GM18519 (cell line): Measurements from ENCODE around the gene ACAP2.
A peak's percentile ranks its signal among the peaks of the same experiment; 100 is the strongest.
"Not testable (repeated sequence)": the region's sequence is repeated elsewhere in the genome, so short reads cannot be mapped to it uniquely, and the experiment has no call there.

ENCODE experiments used
- ATAC-seq: cut with Tn5 transposase; IDR thresholded peaks from one replicate; pipeline ENCODE4 v1.9.1; 2021; ENCODE audit warnings: mild to moderate bottlenecking, moderate library complexity; ENCODE audit not compliant: unreplicated experiment, low FRiP score

The ACAP2 gene

GRCh38 chr3:195442573-195443390 lies at the start of gene ACAP2:
TSS of gene ACAP2 (minus strand) at chr3:195443020. CDS start at chr3:195442847, 173 bp downstream.
- peak; percentile 82 for ATAC-seq

GRCh38 chr3:195475614-195476013 lies 32.8 kb upstream of the ACAP2 start:
- ATAC-seq = no peak

- ATAC-seq = not testable (repeated sequence)
Observed at GRCh38 chr3:195475116-195475515, 32.3 kb upstream of the ACAP2 start.

- no peak for ATAC-seq
Observed at GRCh38 chr3:195468841-195469240, 26.0 kb upstream of the ACAP2 start.

- ATAC-seq = no peak
Observed at GRCh38 chr3:195468391-195468776, 25.6 kb upstream of the ACAP2 start.

- no peak for ATAC-seq
Observed at GRCh38 chr3:195467641-195468390, 25.0 kb upstream of the ACAP2 start.

GRCh38 chr3:195466251-195466650 lies 23.4 kb upstream of the ACAP2 start:
- ATAC-seq = no peak

GRCh38 chr3:195462922-195463321 lies 20.1 kb upstream of the ACAP2 start:
- ATAC-seq = not testable (repeated sequence)

GRCh38 chr3:195462308-195462610 lies 19.4 kb upstream of the ACAP2 start:
- ATAC-seq = no peak

- ATAC-seq = no peak
Observed at GRCh38 chr3:195461594-195462307, 18.9 kb upstream of the ACAP2 start.

- ATAC-seq = no peak
Observed at GRCh38 chr3:195460091-195460713, 17.4 kb upstream of the ACAP2 start.

- ATAC-seq = peak; percentile 69
Observed at GRCh38 chr3:195458316-195458717, 15.5 kb upstream of the ACAP2 start.

- ATAC-seq = no peak
Observed at GRCh38 chr3:195455789-195456188, 13.0 kb upstream of the ACAP2 start.

- ATAC-seq = no peak
Observed at GRCh38 chr3:195453236-195453635, 10.4 kb upstream of the ACAP2 start.

- ATAC-seq = no peak
Observed at GRCh38 chr3:195451373-195452015, 8.7 kb upstream of the ACAP2 start.

- ATAC-seq = no peak
Observed at GRCh38 chr3:195450731-195451229, 8.0 kb upstream of the ACAP2 start.

- ATAC-seq = no peak
Observed at GRCh38 chr3:195448205-195448875, 5.5 kb upstream of the ACAP2 start.

GRCh38 chr3:195447201-195447600 lies 4.4 kb upstream of the ACAP2 start:
- no peak for ATAC-seq

- ATAC-seq = no peak
Observed at GRCh38 chr3:195446359-195446758, 3.5 kb upstream of the ACAP2 start.

GRCh38 chr3:195445885-195446284 lies 3.1 kb upstream of the ACAP2 start:
- ATAC-seq = no peak
